Brain pericyte (primary cell): ENCODE data around the gene BCL11B.

Experiments used
- DNase-seq: peaks from one replicate; pipeline ENCODE4 v3.0.0-alpha.2; 2012; ENCODE audit warnings: low read depth, low spot score

The BCL11B gene

DNA sequence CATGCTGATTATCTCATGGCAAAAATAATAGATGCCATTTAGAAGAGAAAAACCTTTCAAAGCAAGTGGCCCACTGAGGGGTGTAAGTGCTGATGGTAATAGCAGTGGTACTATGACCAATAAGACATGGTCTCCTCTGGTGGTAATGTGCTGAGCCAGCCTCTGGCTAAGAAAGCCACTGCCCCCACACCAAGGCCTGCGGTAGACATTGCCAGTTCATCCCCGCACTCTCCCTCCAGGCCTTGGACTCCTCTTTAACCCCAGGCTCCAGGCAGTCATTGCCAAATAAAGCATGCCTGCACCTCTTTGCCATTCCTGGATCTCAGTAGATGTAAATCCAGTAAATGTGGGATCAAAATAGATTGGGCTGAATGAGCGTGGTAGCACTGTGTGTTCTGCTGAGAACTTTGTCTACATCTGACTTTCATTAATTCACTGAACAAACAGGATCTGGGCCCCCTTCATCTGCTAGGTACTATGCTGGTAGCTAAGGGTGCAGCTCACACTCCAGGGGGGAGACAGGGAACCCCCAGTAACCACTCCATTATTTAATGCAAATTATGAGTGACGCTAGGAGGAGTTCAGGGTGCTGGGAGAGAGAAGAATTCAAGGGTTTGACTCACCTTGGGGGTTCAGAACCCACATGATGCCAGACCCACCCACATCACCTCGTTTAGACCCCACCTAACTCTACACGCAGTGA is 89.3 kb downstream of the BCL11B start:
- no peak for DNase-seq

DNA sequence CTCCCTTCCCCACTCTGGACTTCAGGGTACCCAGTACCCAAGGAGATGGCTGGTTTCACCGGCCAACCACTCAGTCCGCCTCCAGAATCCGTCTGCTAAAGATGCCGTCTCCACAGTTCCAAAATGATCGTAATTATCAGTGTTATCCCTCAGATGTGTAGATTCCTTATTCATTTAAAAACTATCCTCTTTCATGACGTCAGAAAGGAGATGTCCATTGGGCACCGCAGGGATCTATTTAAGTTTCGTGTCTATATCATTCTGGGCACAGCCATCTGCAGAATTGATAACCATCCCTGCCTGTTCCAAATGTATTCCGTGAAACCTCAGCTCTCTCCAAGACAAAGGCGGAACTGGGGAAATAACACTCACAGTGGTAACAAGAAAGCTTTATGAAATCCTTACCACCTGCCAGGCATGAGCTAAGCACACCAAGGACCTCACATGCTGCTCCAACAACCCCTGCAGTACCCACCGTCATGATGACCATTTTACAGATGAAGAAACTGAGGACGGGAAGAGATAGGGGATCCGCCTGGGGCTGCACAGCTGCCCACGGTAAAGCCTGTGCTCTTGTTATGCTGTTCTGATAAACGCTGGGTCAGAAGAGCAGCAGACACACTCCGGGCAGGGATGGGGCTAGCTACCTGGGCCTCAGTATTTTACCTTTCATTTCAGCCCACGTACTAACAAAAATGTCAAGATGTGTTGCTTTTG is 90.0 kb downstream of the BCL11B start:
- no peak for DNase-seq

DNA sequence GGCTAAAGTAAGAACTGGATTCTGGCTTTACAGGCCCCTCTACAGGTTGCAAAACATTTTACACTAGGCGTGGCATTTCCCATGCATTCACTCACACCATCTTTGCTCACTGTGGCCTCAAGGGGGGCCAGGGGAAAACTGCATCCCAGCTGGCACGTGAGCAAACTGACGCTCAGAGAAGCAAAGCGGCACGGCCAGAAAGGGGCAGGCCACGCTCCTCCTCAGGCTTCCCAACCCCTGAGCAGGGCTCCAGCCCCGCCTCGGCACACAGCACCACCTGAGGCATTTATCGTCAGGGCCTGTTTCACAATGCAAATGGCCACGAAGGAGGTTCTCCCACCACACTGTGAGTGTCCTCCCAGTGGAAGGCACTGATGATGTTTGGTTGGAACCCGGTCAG is 90.8 kb downstream of the BCL11B start:
- DNase-seq = no peak

DNA sequence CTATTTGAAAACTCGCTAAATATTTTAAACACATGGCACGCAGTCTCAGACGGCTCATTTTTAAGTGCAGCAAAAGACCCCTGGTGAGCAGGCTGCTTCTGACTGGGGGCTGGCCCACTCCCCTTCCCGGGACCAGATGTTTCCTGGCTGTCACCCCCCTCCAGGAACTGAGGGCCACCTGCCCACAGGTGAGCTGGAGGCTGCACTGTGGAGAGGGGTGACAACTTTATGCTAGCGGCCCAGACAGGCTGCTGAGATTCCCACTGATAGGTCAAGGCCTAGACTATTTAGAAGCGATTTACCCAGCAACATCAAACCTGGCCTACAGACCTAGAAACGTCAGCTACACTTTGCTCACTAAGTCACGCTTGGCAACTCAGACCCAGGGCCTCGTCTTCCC is 92.1 kb downstream of the BCL11B start:
- no peak for DNase-seq

DNA sequence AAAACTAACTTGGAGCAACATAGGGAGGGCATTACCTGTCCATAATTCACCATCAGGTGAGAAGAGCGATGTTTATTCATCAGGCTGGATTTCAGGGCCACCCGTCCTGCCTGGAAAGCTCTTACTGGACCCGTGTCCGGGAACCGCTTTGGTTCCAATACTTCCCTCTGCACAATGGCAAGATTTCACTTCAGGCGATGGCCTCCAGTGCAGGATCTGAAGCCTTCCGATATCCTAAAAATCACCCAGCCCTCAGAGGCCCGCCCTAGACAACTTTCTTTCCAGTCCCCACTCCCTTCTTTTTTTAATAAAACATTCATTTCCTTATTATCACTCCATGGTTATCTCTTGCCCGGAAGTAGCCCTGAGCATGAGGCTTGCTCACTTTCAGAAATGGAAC is 92.5 kb downstream of the BCL11B start:
- no peak for DNase-seq

DNA sequence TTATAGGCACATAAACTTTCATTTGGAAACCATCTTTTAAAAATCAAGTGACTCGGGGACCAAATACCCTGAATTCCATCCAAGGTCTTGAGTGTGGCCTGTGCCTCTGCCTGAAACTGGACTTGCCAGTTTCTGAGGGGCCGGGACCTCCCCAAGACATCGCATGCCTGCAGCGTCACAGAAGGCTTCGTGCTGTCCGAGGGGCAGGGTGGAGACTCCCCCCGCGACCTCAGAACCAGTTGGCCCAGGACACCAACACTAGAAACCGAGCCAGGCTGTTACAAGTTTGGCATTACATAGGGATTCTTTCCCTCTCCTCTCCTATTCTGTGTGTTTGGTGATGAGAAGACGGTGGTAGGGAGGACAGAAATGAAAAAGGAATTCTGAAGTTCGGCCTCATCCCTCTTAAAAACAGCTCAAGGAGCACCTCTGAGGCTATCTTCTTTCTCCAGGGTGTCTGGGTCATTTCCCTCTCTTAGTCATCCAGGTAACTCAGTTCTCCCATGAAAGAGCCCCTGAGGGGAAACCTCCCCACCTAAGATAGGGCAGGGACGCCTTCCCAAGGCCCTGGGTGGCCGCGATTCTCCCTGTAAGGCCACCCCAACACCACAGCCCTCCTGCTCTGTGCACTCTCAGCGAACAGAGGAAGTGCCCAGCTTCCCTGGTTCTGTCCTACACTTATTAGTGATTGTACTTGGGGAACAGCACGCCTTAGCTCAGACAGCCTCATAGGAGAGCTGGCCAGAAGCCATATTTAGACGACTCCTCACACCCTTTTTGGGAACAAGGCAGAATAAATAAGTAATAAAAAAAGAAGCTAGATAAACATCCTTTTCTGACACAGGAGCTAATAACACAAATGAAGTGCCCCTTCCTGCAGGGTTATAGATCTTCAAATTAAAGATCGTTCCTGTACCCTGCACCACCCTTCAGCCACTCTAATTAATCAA is 93.8 kb downstream of the BCL11B start:
- no peak for DNase-seq

DNA sequence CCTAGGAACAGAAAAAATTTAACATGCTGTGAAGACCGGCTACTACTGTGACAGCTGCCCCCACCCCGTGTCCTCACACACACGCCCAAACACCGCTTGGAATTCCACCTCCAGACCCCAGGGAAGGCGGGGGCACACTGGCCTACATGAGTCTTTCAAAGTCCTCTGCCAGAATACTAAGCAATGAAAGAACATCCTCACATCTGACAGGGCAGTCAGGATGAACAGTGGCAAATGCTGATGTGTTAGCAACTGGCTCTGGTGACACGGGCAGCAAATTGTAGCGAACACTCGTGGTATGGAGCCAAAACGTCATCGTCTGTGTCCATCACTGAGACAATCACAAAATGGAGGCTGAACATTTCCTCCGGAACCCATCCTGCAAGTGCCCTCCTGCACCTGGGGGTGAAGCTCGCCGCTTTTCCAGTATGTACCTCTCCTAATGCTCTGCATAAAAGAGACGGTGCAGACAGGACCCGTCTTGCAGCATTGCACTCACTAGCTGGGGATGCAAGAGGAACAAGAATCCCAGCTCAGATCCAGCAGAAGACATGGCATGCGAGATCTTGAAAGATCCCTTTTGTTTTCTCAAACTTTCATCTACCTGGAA is 94.8 kb downstream of the BCL11B start:
- no peak for DNase-seq

DNA sequence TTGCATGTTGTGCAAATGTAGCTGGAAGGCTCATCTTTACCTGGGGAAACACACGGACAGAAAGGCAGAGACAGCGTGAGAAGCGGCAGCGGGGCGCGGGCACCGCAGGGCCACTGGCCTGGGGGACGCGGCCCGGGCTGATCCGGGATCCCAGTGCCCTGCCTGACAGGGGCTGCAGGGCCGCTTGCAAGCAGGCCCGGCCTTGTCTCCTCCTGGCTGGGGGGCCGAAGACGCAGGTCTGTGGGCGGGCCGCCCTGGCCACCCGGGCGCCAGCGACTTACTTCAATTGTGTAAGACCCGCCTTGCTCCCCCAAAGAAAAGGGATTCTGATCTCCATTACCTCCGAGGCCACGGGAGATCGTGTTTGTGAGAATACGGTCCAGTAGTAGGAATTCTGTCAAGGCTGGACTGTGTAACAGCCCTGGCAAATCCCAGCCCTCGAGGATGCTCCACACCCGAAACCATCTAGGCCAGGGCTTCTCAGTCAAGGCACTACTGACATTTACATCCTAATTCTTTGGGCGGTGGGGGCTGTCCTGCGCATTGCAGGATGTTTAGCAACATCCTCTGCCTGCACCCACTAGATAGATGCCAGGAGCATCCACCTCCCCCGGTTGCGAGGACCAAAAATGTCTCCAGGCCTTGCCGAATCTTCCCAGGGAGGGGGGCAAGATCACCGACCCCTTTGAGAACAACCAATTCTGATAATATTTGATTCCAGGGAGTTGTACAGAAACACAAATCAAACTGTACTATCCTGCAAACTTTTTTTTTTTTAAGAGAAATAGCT is 95.6 kb downstream of the BCL11B start:
- DNase-seq = no peak

DNA sequence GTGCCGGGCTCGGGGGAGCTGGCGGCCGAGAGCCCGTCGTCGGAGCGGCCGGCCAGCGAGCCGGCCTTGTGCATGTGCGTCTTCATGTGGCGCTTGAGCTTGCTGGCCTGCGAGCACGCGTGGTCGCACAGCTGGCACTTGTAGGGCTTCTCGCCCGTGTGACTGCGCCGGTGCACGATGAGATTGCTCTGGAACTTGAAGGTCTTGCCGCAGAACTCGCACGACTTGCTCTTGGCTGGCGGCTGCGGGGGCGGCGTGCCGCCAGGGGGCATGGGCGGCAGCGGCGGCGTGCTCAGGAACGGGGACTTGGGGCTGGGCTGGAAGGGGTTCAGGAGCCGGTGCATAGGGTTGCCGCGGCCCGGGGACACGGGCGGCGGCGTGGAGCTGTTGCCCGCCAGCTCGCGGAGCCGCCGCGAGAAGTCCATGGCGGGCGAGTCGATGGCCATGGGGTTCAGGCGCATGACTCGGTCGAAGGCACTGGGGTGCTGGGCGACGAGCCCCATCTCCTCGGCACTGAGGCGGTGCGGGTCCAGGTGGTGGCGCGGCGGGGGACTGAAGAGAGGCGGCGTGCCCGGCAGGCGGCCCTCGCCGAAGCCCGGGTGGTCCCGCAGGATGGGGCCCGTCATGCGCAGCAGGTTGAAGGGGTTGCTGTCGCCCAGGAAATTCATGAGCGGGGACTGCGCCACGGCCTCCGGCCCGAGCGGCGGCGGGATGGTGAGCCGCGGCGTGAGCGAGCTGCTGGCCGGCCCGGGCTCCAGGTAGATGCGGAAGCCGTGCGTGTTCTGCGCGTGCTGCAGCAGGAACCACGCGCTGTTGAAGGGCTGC is 96.5 kb downstream of the BCL11B start:
- DNase-seq = no peak

DNA sequence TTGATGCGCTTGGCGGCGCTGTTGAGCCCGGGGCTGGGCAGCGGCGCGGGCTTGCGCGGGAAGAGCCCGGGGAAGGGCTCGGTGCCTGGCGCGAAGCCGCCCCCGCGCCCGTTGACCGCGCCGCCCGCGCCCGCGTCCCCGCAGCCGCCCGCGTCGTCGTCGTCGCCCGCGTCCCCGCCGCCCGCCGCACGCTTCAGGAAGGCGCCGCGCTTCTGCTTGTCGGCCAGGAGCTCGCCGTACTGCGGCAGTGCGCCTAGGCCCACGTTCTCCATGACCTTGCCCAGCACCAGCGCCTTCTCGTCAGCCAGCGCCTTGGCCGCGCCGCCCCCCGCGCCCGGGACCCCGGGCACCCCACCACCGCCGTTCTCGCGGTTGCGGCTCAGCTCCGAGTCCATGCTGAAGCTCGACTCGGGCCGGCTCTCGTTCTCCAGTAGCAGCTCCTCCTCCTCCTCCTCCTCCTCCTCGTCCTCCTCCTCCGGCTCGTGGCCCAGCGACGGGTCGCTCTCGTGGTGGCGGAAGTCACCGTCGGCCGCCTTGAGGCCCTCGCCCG is 97.2 kb downstream of the BCL11B start:
- no peak for DNase-seq

DNA sequence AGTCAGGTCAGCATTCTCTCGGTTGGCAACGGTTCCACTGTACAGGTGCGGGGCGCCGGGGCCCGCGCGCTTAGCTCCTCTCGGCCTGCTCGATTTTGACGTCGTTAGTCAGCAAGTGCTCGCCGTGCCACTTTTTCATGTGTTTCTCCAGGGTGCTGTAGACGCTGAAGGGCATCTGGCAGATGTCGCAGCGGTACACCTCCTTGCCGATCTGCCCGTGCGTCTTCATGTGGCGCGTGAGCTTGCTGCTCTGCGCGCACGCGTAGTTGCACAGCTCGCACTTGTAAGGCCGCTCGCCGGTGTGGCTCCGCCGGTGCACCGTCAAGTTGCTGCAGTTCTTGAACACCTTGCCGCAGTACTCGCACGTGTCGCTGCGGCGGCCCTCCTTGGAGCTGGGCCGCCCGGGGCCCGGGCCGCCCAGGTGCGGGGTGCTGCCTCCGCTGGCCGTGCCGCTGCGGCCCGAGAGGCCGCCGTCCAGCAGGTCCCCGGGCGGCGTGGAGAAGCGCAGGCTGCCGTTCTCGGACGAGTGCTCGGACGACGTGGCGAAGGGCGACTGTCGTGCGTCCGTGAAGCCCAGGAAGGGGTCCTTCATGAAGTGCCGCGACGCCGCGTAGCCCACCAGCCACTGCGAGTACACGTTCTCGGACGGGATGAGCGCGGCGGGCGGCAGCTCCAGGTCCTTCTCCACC is 97.8 kb downstream of the BCL11B start:
- DNase-seq = no peak

DNA sequence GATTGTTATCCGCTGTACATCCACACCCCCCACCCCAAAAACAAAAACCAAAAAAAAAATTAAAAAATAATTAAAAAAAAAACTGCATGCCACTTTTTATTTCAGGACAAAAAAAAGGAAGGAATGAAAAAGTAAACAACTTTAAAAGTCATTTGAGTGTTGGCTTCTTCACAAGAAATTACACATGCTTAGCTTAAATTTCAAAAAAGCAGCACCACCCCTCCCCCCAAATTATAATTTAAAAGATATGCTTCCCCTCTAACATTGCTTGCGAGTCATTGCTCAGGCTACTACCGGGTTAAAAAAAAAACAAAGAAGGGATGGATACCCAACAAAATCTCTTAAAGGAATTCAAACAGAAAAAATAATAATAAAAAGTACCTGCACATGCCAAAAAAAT is 98.5 kb downstream of the BCL11B start:
- DNase-seq = no peak

DNA sequence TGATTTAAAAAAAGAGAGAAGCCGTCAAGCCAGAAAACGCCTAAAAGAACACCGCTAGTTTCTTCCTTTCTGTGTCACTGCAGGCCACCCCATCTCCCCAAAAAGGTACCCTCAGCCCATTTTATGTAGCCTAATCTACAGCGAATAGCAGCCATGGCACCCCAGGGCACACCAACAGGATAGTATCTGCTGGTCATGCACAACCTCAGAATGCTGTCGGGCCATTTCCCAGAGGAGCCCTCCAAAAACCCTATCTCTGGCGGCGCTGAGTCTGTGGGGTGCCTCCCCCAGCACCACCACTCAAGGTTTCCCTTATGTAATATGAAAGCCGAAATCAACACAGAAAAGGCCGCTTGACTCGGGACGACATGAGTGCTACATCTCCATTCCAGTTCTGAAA is 98.9 kb downstream of the BCL11B start:
- DNase-seq = no peak

DNA sequence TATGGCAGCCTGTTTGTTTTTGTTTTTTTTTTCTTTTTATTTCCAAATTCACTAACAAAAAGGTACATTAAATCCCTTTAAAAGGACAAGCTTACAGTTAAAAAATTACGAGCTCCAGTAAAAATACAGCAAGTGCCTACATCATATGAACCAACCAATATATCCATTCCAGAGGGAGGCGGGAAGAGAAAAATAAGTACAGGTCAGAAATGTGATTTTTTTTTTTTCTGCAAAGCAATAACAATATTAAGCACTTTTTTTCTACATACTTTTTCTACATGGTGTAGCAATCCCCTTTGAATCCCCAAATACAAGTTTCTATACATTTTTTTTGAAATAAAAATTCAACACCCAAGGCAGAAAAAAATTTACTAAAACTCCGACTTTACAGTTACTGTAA is 100.6 kb downstream of the BCL11B start:
- no peak for DNase-seq

DNA sequence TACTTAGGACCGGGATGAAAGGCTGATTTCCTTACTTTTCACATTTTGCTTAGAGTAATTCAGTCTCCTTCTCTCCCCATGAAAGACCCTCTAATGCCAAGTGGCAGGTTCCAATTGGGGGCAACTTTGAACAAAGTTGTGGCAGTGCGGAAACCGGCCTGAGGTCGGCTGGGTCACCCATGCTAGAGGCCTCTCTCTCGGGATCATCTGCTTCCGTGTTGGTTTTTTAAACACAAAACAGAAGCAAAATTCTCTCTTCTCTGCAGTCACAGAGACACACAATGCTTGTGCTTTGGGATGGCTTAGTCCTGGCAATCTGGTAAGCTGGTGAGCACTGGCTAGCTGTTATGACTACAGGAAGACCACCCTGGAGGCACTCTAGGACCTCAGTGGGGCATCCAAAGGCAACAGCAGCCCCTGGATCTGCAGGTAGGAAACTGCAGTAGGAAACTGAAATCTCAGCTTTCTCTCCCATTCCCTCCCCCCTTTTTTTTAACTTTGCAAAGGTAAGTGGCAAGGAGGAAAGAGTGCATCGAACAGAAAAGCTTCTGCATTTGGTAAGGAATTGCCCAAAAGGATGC is 102.1 kb downstream of the BCL11B start:
- no peak for DNase-seq

DNA sequence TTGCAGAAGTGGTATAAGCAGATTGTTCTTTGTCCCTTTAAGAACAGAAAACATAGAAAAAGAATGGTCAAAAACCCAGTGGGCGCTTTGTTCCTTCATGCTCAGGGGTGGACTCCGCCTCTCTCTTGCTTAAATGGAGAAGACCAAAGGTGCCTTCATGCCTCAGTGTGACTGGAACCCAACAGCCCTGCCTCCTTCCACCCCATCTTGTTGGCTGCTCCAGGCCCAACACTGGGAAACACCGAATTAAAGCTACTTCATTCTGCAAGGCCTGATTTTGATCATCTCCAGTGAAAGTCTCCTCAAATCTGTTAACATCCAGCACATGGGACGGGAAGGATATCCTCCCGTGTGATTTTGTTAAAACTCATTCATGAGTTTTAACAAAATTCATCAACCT is 103.7 kb downstream of the BCL11B start:
- DNase-seq = no peak

DNA sequence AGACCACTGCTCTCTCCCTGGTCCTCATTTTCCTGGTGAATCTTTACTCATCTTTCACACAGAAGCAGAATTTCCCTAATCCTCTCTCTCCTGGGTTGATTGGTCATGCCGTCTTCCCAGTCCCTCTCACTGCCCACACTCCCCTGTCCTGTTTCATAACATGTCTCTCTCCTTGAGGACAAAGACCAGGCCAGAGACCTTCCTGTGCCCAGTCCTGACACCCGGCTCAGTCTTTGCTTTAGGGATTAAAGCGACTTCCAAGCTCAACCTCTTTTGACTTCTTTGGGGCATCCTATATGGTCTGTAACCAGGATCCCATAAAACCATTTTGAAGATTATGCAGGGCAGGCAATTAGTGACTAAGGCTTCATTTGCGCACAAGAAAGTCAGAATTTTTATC is 105.5 kb downstream of the BCL11B start:
- no peak for DNase-seq

DNA sequence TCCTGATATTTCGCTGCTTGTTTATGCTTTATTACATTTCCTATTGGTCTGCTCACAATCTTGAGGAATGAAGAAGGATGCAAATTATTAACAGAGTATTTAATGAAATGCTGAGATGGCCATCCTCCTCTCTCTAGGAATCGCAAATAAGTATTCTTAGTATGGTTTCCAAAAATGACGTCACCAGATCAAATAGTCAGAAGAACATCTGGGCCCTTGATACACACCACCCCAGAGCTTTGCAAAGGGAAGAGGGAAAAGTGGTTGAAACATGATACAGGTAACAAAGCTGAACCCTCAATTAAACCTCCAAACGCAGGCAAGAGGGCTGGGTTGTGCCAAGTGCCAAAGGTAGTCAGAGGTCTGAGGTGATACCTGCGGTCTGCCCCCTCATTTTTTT is 107.3 kb downstream of the BCL11B start:
- DNase-seq = no peak

DNA sequence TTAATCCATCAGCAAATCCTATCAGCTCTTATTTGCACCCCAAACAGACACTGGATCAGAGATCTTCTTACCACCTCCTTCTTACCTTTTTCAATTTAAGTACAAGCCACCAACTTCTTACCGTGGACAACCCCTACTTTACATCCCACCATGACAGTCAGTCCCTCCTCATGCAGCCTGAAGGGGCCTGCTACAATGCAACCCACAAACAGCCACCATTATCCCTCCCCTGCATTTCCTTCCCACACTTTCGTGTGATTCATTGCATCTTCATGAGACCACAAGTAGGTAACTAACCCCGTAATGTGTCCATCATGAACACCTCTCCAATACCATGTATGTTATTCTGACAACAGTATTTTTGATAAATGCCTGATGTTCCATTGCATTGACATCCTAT is 108.6 kb downstream of the BCL11B start:
- no peak for DNase-seq
